Hematopoietic multipotent progenitor cell (in vitro differentiated cells): ENCODE data around the gene OR14I1. TPM values are rescaled to one million over a fixed set of nuclear protein-coding genes. Genes with fewer than 3 reads are reported as not detected.

ENCODE experiments used
- DNase-seq, 3 donors: peaks; one replicate each; pipeline ENCODE4 v3.0.0-alpha.2; 2011 to 2015; ENCODE audit warnings: low read depth in 2 of 3, low spot score in 2 of 3
- total RNA-seq: library from RNA; depleted of rRNA; stranded (reverse); fragments of >200 nt; gene quantifications from one replicate; pipeline ENCODE4 v1.2.3, GENCODE V29; 2012

The OR14I1 gene
- not detected for total RNA-seq

GRCh38 chr1:248702714-248703113, at the start of gene OR14I1:
TSS of gene OR14I1 (minus strand) at chr1:248702766.
- no peak for DNase-seq

GRCh38 chr1:248751635-248752034, 49.1 kb upstream of the OR14I1 start:
- no peak for DNase-seq

GRCh38 chr1:248751142-248751541, 48.6 kb upstream of the OR14I1 start:
- DNase-seq, result peak in 2 of 3 donors; percentile 37 to 64

DNA sequence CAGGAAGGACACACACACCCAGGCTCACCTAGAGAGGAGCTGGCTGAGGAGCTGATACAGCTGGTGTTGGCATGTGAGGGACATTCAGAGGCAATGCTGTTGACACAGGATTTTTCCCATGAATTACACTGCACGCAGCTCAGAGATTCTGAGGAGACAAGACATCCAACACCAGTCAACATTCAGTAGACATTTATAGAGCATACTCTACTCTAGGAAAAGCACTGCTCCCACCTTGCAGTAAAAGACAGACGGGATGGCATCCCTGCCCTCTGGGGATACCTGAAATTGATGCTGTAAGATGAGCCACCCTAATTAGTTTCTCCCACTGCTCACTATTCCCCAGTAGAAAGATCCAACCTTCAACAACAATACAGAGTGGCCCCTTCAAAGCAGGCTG, 47.9 kb upstream of the OR14I1 start:
- no peak for DNase-seq

DNA sequence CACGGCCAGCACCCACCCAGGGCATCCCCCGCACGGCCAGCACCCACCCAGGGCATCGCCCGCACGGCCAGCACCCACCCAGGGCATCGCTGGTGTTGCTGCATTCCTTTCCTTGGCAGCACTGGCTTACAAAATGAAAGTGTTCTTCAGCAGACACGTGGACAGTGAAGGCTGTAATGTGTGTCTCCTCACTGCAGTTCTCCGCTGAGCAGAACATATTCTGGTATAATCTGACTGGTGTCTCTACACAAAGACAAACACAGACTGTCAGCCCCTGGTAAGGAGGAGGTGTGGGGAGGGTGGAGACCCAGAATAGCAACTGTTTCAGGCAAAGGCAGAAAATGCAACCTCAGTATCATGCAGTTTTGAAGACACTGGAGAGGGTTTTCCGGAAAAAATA, 45.6 kb upstream of the OR14I1 start:
- DNase-seq, result no peak

DNA sequence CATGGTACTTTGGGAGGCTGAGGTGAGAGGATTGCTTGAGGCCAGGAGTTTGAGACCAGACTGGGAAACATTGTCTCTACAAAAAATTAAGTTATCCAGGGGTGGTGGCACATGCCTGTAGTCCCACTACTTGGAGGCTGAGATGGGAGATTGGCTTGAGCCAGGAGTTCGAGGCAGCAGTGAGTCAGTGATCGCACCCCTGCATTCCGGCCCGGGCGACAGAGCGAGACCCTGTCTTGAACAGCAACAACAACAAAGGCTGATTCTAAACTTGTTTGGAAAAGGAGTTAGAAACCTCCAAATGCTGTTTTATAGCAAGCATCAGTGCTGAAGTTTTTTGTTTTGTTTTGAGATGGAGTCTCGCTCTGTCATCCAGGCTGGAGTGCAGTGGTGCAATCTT, 38.3 kb upstream of the OR14I1 start:
- no peak for DNase-seq

DNA sequence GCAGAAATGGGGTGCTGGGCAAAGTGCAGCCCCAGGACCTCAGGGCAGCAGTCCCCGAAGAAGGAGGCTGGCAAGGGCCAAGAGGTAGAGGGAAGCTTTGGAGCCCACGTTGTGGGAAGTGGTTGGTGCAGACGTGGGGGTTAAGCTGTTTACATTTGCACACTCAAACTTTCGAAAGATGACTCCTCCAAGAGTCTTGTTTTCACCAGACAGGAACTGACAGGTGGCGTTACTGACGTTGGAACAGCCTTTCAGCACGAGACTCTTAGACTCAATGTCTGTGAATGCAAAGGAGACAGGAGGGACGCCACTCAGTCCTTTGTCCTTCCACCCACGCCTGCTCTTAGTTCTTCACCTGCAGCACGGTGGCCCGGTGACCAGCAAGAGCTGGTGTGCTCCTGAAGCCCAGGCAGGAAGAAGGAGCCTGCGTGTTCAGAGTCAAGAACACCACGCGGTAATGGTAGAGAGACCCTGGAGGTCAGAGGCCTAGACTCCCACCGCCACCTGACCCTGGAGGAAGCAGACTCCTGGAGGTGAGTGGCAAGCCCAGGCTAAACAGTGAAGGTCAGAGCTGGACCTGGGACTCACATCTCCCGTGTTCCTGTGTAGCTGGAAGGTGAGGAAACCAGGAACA, 37.1 kb upstream of the OR14I1 start:
- DNase-seq, result no peak

- DNase-seq, result no peak
Observed at GRCh38 chr1:248737457-248737856, 34.9 kb upstream of the OR14I1 start.

GRCh38 chr1:248736977-248737376, 34.4 kb upstream of the OR14I1 start:
- DNase-seq, result no peak

- DNase-seq, result no peak
Observed at GRCh38 chr1:248733566-248733965, 31.0 kb upstream of the OR14I1 start.

- DNase-seq, result no peak
Observed at GRCh38 chr1:248730507-248731335, 28.2 kb upstream of the OR14I1 start.

DNA sequence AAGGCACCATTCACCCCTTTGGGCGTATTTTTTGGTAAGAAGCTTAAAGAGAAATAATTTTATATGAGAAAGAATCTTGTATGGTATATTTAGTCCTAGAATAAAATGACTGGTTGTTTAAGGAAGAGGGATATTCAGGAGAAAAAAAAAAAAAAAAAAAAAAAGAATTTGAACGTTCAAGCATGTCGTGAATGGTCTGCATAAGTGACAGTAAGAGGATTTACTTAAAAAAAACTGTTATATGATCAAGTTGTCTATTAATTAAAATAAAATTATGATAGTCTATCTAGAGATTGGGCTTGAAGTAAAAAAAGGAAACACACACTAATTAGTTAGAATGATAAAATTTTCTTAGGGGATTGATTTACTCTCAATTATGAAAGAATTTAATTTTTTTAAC, 11.7 kb upstream of the OR14I1 start:
- no peak for DNase-seq

GRCh38 chr1:248710305-248710900, 7.8 kb upstream of the OR14I1 start:
- no peak for DNase-seq

GRCh38 chr1:248704606-248705005, 2.0 kb upstream of the OR14I1 start:
- DNase-seq, result no peak

DNA sequence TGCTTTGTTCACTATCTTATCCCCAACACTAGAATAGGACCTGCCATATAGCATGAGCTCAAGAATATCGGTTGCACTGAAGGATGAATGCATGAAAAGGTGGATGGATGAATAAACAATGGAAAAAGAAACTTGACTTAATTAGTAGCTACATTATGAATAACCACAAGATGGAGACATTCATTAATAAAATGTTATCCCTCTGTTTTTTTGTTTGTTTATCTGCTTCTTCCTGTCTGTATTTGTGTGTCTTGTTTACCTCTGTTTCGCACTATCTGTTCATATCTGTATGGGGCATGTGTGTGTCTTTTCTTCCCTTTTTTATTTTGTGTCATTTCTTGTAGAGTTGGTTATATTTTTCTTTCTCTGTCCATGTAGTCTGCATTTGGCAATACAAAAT, 1.1 kb upstream of the OR14I1 start:
- no peak for DNase-seq

DNA sequence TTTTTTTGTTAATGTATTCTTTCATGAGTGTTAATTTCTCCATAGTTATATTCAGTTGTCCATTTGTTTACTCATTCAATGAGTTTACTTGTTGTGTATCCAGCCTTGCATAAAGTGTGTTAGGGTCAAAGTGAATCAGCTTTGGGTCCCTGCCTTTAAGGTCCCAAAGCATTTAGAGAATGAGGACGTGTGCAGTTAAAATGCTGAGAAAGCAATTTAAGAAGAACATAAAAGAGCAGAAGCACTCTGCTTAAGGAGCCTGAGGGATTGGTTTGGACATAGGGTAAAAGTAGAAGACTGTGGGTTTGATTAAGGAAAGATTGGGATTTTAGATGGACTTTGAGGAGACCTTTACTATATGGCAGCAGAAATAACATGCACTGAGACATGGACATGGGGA, 3.5 kb downstream of the OR14I1 start:
- DNase-seq, result no peak

DNA sequence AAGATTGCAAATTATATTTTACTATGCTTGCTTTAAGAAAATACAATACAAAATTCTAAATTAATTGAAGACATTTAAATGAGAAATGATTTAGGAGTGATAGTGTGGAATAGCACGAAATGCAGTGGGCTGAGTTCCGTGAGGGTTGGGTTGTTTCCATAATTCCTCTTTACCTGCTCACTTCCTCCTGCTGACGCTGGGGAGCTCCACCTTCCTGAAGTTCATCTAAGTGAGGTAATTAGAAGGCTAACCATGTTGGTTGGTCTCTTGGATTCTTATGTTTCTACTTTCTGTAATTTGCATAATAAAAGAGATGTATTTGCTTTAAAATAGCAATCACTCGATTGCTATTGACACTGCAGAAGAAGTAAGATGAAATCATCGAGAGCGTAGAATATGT, 4.7 kb downstream of the OR14I1 start:
- DNase-seq, result no peak

GRCh38 chr1:248696774-248697173, 5.8 kb downstream of the OR14I1 start:
- no peak for DNase-seq

GRCh38 chr1:248696261-248696660, 6.3 kb downstream of the OR14I1 start:
- DNase-seq, result peak in 2 of 3 donors; percentile 27 to 69

DNA sequence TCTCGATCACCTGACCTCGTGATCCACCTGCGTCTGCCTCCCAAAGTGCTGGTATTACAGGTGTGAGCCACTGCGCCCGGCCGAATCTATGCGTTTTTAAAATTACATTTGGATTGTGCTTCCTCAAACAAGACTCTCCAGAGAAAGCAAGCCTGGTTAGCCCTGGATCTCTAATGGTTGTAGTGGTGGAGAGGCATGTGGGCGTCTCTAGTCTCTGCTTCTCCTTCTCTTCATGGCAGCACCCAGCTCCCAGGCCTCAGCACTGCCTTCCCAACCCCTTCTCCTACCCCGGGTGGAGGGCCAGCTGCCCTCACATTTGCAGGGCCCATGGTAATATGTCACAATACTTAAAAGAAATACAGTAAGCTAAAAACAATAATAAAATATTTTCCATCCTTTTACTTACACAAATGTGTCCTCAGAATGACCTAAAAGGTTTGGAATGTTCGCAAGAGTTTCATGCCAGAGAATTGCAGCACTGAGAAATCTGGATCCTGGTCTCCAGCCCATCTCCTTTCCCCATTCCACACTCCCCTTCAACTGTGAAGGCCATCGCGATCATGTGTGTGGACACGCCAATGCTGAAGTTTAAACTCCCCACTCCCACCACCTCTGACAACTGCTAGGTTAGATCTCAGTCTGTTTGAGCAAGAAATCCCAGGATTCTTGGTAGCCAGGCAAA, 7.0 kb downstream of the OR14I1 start:
- DNase-seq, result no peak

GRCh38 chr1:248691567-248692155, 10.9 kb downstream of the OR14I1 start:
- no peak for DNase-seq
